WTC11 (cell line): ENCODE measurements around the gene SH3BP4. TPM values are rescaled to one million over a fixed set of nuclear protein-coding genes. Genes with fewer than 3 reads are reported as not detected.

Source experiments
- ATAC-seq: fragments of 200-7000 bp; cut with Tn5 transposase; 2 replicates; pipeline ENCODE4 v1.10.0; 2021; ENCODE audit warnings: mild to moderate bottlenecking, moderate library complexity
- CTCF ChIA-PET: fragments of 300-600 bp; sonication (Branson Sonifier 250); formaldehyde crosslinking; loops from one replicate; lab custom pipeline; 2021; ENCODE audit warnings: antibody characterized with exemption; lab: Charles Lee
- POLR2A ChIA-PET: fragments of 350-600 bp; sonication (Branson Sonifier 250); formaldehyde crosslinking; loops from one replicate; lab custom pipeline; 2021; ENCODE audit warnings: antibody characterized with exemption; lab: Charles Lee
- DNase-seq: peaks from one replicate; pipeline ENCODE4 v3.0.0; 2021; ENCODE audit warnings: low spot score
- H3K27ac Mint-ChIP-seq: 2 replicates; pipeline ENCODE4 v1.8.0; 2021; ENCODE audit warnings: mixed read lengths
- H3K27me3 Mint-ChIP-seq: 2 replicates; pipeline ENCODE4 v1.8.0; 2021; ENCODE audit warnings: low read depth, mild to moderate bottlenecking, moderate library complexity, mixed read lengths
- H3K36me3 Mint-ChIP-seq: 2 replicates; pipeline ENCODE4 v1.8.0; 2021; ENCODE audit warnings: mixed read lengths
- H3K4me1 Mint-ChIP-seq: 2 replicates; pipeline ENCODE4 v1.8.0; 2022; ENCODE audit warnings: mixed read lengths
- H3K4me3 Mint-ChIP-seq: 2 replicates; pipeline ENCODE4 v1.8.0; 2021; ENCODE audit warnings: mild to moderate bottlenecking, moderate library complexity, mixed read lengths
- H3K9me3 Mint-ChIP-seq: 2 replicates; pipeline ENCODE4 v1.8.0; 2021; ENCODE audit warnings: mixed read lengths
- CBFB ChIP-seq: sonication (generic); formaldehyde crosslinking; IDR thresholded peaks from 2 replicates; pipeline ENCODE4 v1.8.1; 2022; ENCODE audit warnings: mild to moderate bottlenecking, low read depth, missing genetic modification reagents
- CREM ChIP-seq: sonication (generic); formaldehyde crosslinking; IDR thresholded peaks from 2 replicates; pipeline ENCODE4 v1.8.1; 2022; ENCODE audit warnings: mild to moderate bottlenecking, missing genetic modification reagents, moderate library complexity
- E2F1 ChIP-seq: sonication (generic); formaldehyde crosslinking; IDR thresholded peaks from 2 replicates; pipeline ENCODE4 v1.8.0; 2022; ENCODE audit warnings: mild to moderate bottlenecking, missing genetic modification reagents
- GTF2I ChIP-seq: fragments of 250-450 bp; sonication (Bioruptor Pico); conservative IDR thresholded peaks from 2 replicates; pipeline ENCODE4 v1.4.0; 2021; ENCODE audit warnings: mild to moderate bottlenecking
- KAT7 ChIP-seq: sonication (generic); formaldehyde crosslinking; IDR thresholded peaks from 2 replicates; pipeline ENCODE4 v1.8.1; 2023; ENCODE audit warnings: missing genetic modification reagents, mild to moderate bottlenecking, borderline replicate concordance
- MYBL2 ChIP-seq: sonication (generic); formaldehyde crosslinking; IDR thresholded peaks from 2 replicates; pipeline ENCODE4 v1.8.1; 2023; ENCODE audit warnings: mild to moderate bottlenecking, moderate library complexity, missing genetic modification reagents
- NFYB ChIP-seq: sonication (generic); formaldehyde crosslinking; conservative IDR thresholded peaks from 2 replicates; pipeline ENCODE4 v1.8.0; 2022; ENCODE audit warnings: low read depth, missing genetic modification reagents
- NR2C2 ChIP-seq: sonication (generic); formaldehyde crosslinking; IDR thresholded peaks from 2 replicates; pipeline ENCODE4 v1.8.0; 2022; ENCODE audit warnings: mild to moderate bottlenecking, missing genetic modification reagents
- NR3C1 ChIP-seq: sonication (generic); formaldehyde crosslinking; conservative IDR thresholded peaks from 2 replicates; pipeline ENCODE4 v1.8.1; 2023; ENCODE audit warnings: low read depth, mild to moderate bottlenecking, missing genetic modification reagents
- OVOL2 ChIP-seq: fragments of 250-450 bp; sonication (Bioruptor Pico); IDR thresholded peaks from 2 replicates; pipeline ENCODE4 v1.9.0; 2021; ENCODE audit warnings: mild to moderate bottlenecking, borderline replicate concordance
- RELA ChIP-seq: sonication (generic); formaldehyde crosslinking; IDR thresholded peaks from 2 replicates; pipeline ENCODE4 v1.8.1; 2022; ENCODE audit warnings: missing genetic modification reagents, mild to moderate bottlenecking, borderline replicate concordance
- SP1 ChIP-seq: sonication (generic); formaldehyde crosslinking; conservative IDR thresholded peaks from 2 replicates; pipeline ENCODE4 v1.8.1; 2022; ENCODE audit warnings: missing genetic modification reagents
- TEAD4 ChIP-seq: sonication (generic); formaldehyde crosslinking; IDR thresholded peaks from 2 replicates; pipeline ENCODE4 v1.8.0; 2022; ENCODE audit warnings: mild to moderate bottlenecking, missing genetic modification reagents
- ZMAT4 ChIP-seq: fragments of 250-450 bp; sonication (Bioruptor Pico); IDR thresholded peaks from 2 replicates; pipeline ENCODE4 v1.9.0; 2021; ENCODE audit warnings: mild to moderate bottlenecking
- ZNF138 ChIP-seq: sonication (generic); formaldehyde crosslinking; conservative IDR thresholded peaks from 2 replicates; pipeline ENCODE4 v1.8.1; 2022; ENCODE audit warnings: mild to moderate bottlenecking, moderate library complexity, missing genetic modification reagents
- ZNF219 ChIP-seq: sonication (generic); formaldehyde crosslinking; IDR thresholded peaks from 2 replicates; pipeline ENCODE4 v1.8.0; 2023; ENCODE audit warnings: missing genetic modification reagents, mild to moderate bottlenecking, borderline replicate concordance
- ZNF232 ChIP-seq: sonication (generic); formaldehyde crosslinking; IDR thresholded peaks from 2 replicates; pipeline ENCODE4 v1.8.0; 2022; ENCODE audit warnings: mild to moderate bottlenecking, missing genetic modification reagents
- ZNF396 ChIP-seq: fragments of 250-450 bp; sonication (Bioruptor Pico); IDR thresholded peaks from 2 replicates; pipeline ENCODE4 v1.8.0; 2021; ENCODE audit warnings: mild to moderate bottlenecking, moderate library complexity, borderline replicate concordance
- total RNA-seq: library from RNA; stranded (reverse); gene quantifications from 3 replicates; pipeline ENCODE4 v1.2.3, GENCODE V29; 2021
- TF ChIP-seq, protein P1 (sequence below): sonication (generic); formaldehyde crosslinking; IDR thresholded peaks from 2 replicates; pipeline ENCODE4 v1.8.0; 2022; ENCODE audit warnings: mild to moderate bottlenecking, missing genetic modification reagents
- TF ChIP-seq, protein P2 (sequence below): sonication (generic); formaldehyde crosslinking; IDR thresholded peaks from 2 replicates; pipeline ENCODE4 v1.8.0; 2023; ENCODE audit warnings: mild to moderate bottlenecking, missing genetic modification reagents
- TF ChIP-seq, protein P3 (sequence below): fragments of 250-450 bp; sonication (Bioruptor Pico); IDR thresholded peaks from 2 replicates; pipeline ENCODE4 v1.9.0; 2021; ENCODE audit warnings: mild to moderate bottlenecking, borderline replicate concordance
- TF ChIP-seq, protein P4 (sequence below): sonication (generic); formaldehyde crosslinking; IDR thresholded peaks from 2 replicates; pipeline ENCODE4 v1.8.1; 2022; ENCODE audit warnings: mild to moderate bottlenecking, moderate library complexity, missing genetic modification reagents

SH3BP4 gene
- total RNA-seq, 1 experiment from 2014 or later: 44.4 TPM

- peaks cover 37% of the 10 kb centered on the region for H3K4me1 Mint-ChIP-seq
- ChIA-PET POLR2A (no interaction called here), CTCF (interaction anchor here (1.1 kb wide), 1 partner anchor 23 kb away, joined by 5 read pairs; no protein-coding TSS in a partner anchor)
- no peaks in the 10 kb centered on the region for H3K9me3 Mint-ChIP-seq
- ATAC-seq (no peak), DNase-seq (no peak)
- no peaks in the 10 kb centered on the region for H3K27me3 Mint-ChIP-seq
- no peaks in the 10 kb centered on the region for H3K36me3 Mint-ChIP-seq
- H3K4me3 Mint-ChIP-seq: no peak overlapping the region
- peak overlapping the region; percentile 44; the same call in 1 of the 2 replicates for H3K27ac Mint-ChIP-seq
- no peak for TF ChIP-seq KAT7 (CRISPR knock-in tag)
Observed at GRCh38 chr2:235029054-235029453, 77.2 kb downstream of the SH3BP4 start.

GRCh38 chr2:235030126-235030525 is 78.3 kb downstream of the SH3BP4 start:
- ChIA-PET CTCF (interaction anchor here (1.2 to 2.1 kb wide), 2 partner anchors 77 to 149 kb away, joined by 3 to 5 read pairs; no protein-coding TSS in a partner anchor), POLR2A (no interaction called here)
- peaks cover 28% of the 10 kb centered on the region for H3K4me1 Mint-ChIP-seq
- no peak overlapping the region for H3K4me3 Mint-ChIP-seq
- H3K36me3 Mint-ChIP-seq: peaks cover 2% of the 10 kb centered on the region; the same call in 1 of the 2 replicates
- H3K9me3 Mint-ChIP-seq: no peaks in the 10 kb centered on the region
- ATAC-seq: no peak
- H3K27me3 Mint-ChIP-seq: no peaks in the 10 kb centered on the region
- TF ChIP-seq OVOL2 (CRISPR knock-in tag) (no peak), ZMAT4 (CRISPR knock-in tag) (no peak), NR3C1 (CRISPR knock-in tag) (no peak), RELA (no peak), CBFB (CRISPR knock-in tag) (no peak), E2F1 (CRISPR knock-in tag) (no peak), SP1 (CRISPR knock-in tag) (no peak), GTF2I (CRISPR knock-in tag) (no peak), ZNF396 (CRISPR knock-in tag) (no peak), ZNF138 (CRISPR knock-in tag) (no peak), ZNF219 (CRISPR knock-in tag) (no peak)
- TF ChIP-seq, protein P1, sequence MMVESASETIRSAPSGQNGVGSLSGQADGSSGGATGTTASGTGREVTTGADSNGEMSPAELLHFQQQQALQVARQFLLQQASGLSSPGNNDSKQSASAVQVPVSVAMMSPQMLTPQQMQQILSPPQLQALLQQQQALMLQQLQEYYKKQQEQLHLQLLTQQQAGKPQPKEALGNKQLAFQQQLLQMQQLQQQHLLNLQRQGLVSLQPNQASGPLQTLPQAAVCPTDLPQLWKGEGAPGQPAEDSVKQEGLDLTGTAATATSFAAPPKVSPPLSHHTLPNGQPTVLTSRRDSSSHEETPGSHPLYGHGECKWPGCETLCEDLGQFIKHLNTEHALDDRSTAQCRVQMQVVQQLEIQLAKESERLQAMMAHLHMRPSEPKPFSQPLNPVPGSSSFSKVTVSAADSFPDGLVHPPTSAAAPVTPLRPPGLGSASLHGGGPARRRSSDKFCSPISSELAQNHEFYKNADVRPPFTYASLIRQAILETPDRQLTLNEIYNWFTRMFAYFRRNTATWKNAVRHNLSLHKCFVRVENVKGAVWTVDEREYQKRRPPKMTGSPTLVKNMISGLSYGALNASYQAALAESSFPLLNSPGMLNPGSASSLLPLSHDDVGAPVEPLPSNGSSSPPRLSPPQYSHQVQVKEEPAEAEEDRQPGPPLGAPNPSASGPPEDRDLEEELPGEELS (CRISPR knock-in tag): no peak
- TF ChIP-seq, protein P2, sequence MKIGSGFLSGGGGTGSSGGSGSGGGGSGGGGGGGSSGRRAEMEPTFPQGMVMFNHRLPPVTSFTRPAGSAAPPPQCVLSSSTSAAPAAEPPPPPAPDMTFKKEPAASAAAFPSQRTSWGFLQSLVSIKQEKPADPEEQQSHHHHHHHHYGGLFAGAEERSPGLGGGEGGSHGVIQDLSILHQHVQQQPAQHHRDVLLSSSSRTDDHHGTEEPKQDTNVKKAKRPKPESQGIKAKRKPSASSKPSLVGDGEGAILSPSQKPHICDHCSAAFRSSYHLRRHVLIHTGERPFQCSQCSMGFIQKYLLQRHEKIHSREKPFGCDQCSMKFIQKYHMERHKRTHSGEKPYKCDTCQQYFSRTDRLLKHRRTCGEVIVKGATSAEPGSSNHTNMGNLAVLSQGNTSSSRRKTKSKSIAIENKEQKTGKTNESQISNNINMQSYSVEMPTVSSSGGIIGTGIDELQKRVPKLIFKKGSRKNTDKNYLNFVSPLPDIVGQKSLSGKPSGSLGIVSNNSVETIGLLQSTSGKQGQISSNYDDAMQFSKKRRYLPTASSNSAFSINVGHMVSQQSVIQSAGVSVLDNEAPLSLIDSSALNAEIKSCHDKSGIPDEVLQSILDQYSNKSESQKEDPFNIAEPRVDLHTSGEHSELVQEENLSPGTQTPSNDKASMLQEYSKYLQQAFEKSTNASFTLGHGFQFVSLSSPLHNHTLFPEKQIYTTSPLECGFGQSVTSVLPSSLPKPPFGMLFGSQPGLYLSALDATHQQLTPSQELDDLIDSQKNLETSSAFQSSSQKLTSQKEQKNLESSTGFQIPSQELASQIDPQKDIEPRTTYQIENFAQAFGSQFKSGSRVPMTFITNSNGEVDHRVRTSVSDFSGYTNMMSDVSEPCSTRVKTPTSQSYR: no peak
- peak overlapping the region; percentile 4; the same call in 1 of the 2 replicates for H3K27ac Mint-ChIP-seq
- no peak for DNase-seq

DNA sequence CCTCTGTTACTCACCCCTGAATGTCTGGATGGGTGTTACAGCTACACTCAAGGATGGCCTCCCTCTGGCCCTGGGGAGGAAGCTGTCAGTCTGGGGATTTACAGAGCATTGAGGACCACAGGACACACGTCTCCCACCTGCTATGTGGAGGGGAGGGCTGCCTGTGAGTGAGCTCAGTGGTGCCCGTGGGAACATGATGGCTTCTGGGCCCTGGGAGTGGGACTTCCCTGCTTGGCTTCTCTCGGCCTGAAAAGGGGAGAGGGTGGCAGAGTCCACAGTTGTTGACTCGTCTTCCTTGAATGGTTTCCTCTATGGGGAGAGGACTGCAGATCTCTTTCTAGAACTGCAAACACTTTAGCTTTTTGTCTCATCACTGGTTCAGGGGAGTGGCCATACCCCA is 79.1 kb downstream of the SH3BP4 start:
- Mint-ChIP-seq H3K27me3 (no peaks in the 10 kb centered on the region), H3K27ac (0 out of 2 replicates have a peak overlapping the region, but pooled peaks have one; percentile 6), H3K36me3 (peaks cover 8% of the 10 kb centered on the region; the same call in 1 of the 2 replicates), H3K9me3 (no peaks in the 10 kb centered on the region), H3K4me1 (peaks cover 21% of the 10 kb centered on the region), H3K4me3 (no peak overlapping the region)
- ChIA-PET POLR2A (no interaction called here), CTCF (interaction anchor here (1.2 to 2.1 kb wide), 2 partner anchors 76 to 150 kb away, joined by 3 to 5 read pairs; no protein-coding TSS in a partner anchor)
- ATAC-seq (no peak), DNase-seq (no peak)
- TF ChIP-seq ZNF219 (CRISPR knock-in tag) (no peak), NR2C2 (CRISPR knock-in tag) (no peak), NFYB (no peak), CREM (CRISPR knock-in tag) (no peak), TEAD4 (CRISPR knock-in tag) (no peak), MYBL2 (CRISPR knock-in tag) (no peak), ZNF232 (CRISPR knock-in tag) (no peak)
- TF ChIP-seq, protein P3, sequence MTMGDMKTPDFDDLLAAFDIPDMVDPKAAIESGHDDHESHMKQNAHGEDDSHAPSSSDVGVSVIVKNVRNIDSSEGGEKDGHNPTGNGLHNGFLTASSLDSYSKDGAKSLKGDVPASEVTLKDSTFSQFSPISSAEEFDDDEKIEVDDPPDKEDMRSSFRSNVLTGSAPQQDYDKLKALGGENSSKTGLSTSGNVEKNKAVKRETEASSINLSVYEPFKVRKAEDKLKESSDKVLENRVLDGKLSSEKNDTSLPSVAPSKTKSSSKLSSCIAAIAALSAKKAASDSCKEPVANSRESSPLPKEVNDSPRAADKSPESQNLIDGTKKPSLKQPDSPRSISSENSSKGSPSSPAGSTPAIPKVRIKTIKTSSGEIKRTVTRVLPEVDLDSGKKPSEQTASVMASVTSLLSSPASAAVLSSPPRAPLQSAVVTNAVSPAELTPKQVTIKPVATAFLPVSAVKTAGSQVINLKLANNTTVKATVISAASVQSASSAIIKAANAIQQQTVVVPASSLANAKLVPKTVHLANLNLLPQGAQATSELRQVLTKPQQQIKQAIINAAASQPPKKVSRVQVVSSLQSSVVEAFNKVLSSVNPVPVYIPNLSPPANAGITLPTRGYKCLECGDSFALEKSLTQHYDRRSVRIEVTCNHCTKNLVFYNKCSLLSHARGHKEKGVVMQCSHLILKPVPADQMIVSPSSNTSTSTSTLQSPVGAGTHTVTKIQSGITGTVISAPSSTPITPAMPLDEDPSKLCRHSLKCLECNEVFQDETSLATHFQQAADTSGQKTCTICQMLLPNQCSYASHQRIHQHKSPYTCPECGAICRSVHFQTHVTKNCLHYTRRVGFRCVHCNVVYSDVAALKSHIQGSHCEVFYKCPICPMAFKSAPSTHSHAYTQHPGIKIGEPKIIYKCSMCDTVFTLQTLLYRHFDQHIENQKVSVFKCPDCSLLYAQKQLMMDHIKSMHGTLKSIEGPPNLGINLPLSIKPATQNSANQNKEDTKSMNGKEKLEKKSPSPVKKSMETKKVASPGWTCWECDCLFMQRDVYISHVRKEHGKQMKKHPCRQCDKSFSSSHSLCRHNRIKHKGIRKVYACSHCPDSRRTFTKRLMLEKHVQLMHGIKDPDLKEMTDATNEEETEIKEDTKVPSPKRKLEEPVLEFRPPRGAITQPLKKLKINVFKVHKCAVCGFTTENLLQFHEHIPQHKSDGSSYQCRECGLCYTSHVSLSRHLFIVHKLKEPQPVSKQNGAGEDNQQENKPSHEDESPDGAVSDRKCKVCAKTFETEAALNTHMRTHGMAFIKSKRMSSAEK: no peak
- TF ChIP-seq, protein P4, sequence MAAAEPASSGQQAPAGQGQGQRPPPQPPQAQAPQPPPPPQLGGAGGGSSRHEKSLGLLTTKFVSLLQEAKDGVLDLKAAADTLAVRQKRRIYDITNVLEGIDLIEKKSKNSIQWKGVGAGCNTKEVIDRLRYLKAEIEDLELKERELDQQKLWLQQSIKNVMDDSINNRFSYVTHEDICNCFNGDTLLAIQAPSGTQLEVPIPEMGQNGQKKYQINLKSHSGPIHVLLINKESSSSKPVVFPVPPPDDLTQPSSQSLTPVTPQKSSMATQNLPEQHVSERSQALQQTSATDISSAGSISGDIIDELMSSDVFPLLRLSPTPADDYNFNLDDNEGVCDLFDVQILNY: no peak
